ENCODE results near the gene ASAH2B.
"Not testable (repeated sequence)": the region's sequence is repeated elsewhere in the genome, so short reads cannot be mapped to it uniquely, and the experiment has no call there.

The ASAH2B gene

DNA sequence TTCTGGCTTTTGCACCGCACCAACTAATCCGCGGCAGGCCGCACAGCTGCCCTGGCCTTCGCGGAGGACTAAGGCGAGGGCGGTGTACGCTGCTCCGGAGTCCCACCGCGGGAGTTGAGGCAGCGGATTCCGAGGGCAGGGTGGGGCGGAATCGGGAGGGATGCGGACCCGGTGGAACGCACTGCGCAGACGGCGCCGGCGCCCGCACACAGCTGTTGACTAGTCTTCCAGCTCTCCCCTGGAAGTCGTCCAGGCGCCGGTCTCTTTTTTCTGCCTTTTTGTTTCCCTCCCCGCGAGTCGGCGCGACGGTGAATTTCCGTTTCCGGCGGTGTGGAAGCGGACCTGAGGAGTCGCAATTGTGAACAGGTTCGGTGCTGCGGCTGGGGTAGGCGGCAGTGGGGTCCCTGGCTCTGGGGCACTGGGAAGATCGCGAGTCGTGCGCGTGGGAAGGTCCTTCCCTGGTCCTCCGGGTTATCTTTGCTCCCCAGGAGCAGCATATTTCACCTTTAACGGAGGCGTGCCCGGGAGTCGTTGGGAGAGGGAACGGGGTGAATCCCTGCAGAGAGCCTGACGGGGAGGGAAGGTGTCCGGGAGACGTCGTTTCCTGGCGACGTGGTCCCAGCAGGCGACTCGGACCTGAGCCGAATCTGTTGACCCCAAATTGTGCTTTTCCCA is at the start of gene ASAH2B:
Gene ASAH2B, plus strand, starts transcription at position 319 of the 675 bp plus-strand sequence. CDS start 5,195 bp downstream, outside the sequence.
- peak; percentile 40 for DNase-seq (ENCODE audit: low spot score)

- not testable (repeated sequence) for DNase-seq (ENCODE audit: low spot score)
Observed at GRCh38 chr10:50697819-50698218, 41.9 kb upstream of the ASAH2B start.

DNA sequence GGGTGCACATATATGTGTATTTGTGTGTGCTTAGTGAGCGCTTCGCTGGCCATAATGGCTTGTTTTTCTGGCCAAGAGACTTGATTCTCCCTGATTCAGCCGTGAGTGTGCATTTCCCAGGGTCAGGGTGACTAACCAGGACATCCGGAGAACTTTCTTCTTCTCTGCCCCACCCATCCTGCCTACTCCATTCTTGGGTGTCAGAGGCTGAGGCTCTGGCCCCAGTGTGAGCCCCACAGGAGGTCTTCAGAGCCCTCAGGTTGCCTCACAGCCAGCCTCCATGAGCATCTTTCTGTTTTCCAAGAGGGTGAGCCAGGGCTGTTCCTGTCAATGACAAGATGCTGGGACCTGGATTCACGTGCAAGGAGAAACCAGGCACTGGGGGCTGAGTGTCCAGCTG is 37.8 kb upstream of the ASAH2B start:
- DNase-seq (ENCODE audit: low spot score): not testable (repeated sequence)

GRCh38 chr10:50702997-50703396 is 36.7 kb upstream of the ASAH2B start:
- not testable (repeated sequence) for DNase-seq (ENCODE audit: low spot score)

DNA sequence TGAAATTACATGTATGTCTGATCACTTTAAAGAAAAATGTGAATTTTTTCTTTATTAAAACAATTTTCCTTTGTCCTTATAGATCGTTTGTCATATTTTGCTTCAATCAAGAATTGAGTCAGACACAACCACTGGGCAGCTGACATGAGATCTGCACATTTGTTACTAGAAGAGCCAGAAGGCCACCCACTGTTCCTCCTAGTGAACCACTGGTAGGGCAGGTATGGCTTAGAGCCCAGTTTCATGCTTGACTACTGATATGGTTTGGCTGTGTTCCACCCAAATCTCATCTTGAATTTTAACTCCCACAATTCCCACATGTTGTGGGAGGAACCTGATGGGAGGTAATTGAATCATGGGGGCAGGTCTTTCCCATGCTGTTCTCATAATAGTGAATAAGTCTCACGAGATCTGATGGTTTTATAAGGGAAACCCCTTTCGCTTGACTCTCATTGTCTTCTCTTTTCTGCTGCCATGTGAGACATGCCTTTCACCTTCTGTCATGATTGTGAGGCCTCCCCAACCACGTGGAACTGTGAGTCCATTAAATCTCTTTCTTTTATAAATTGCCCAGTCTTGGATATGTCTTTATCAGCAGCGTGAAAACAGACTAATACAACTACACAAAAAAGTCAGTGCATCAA is 35.2 kb upstream of the ASAH2B start:
- not testable (repeated sequence) for DNase-seq (ENCODE audit: low spot score)

- DNase-seq (ENCODE audit: low spot score): not testable (repeated sequence)
Observed at GRCh38 chr10:50706006-50706405, 33.7 kb upstream of the ASAH2B start.

DNA sequence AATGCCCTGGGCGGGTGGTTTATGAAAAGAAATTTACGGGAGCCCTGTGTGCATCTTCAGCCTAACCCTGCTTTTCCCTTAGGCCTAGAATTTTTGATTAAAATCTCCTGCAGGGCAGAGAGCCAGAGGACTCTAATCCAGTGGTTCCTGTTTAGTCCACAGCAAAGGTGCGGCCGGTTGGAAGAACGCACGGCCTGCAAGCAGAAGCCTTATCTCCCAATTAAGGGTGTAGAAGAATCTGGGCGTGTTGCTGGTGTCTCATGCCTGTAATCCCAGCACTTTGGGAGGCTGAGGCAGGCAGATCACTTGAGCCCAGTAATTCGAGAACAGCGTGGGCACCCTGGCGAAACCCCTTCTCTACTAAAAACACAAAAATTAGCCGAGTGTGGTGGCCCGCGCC is 29.5 kb upstream of the ASAH2B start:
- not testable (repeated sequence) for DNase-seq (ENCODE audit: low spot score)

- peak; percentile 5 for DNase-seq (ENCODE audit: low spot score)
Observed at GRCh38 chr10:50723812-50724211, 15.9 kb upstream of the ASAH2B start.

DNA sequence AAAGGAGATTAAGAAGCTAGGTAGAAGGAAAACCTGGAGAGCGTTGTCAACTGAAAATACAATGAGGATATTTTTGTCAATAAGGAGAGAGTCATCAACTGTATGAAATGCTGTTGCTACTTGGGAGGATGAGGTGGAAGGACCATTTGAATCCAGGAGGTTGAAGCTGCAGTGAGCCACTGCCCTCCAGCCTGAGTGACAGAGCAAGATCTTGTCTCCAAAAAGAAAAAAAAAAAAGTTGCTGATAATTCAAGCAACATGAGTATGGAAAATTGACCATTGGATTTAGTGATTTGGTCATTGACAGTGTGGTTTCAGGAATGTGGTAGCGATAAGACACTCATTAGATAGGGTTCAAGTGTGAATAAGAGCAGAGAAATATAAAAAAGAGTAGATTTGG is 11.6 kb upstream of the ASAH2B start:
- not testable (repeated sequence) for DNase-seq (ENCODE audit: low spot score)

DNA sequence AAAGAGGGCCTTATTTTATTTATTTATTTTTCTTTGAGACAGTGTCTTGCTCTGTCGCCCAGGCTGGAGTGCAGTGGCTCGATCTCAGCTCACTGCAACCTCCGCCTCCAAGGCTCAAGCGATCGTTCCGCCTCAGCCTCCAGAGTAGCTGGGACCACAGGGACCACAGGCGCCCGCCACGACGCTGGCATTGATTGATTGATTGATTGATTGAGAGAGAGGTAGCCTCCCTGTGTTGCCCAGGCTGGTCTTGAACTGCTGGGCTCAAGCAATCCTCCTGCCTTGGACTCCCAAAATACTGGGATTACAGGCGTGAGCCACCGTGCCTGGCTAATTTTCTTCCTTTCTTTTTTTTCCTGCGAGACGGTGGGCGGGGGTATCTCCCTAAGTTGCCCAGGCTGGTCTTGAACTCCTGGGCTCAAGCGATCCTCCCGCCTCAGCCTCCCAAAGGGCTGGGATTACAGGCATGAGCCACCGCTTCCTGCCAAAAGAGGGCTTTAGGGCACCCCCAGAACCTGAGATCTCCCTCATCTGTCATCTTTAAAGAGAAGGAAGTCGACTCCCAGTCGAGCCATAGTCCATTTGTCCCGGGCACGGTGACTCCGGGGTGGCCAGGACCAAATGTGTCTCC is 634 bp upstream of the ASAH2B start:
- not testable (repeated sequence) for DNase-seq (ENCODE audit: low spot score)

DNA sequence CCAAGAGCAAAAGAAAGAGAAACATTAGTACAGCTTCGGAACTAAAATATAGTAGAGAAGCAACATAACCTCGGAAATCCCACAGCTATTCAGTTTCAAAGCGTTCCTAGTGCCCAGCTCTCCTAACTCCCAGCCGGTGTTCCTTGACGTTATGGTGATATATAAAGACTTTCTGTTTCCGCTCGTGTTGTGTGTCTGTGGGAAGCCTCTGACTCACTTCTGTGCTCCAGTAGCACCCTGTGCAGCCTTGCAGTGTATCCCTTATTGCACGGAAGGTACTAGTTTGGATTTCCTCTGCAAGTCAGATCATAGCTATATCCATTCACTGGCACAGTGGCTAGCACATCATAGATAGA is 535 bp downstream of the ASAH2B start:
- DNase-seq (ENCODE audit: low spot score): no peak

GRCh38 chr10:50742820-50743219 is 3.1 kb downstream of the ASAH2B start:
- DNase-seq (ENCODE audit: low spot score): not testable (repeated sequence)

GRCh38 chr10:50766774-50767513 is 27.2 kb downstream of the ASAH2B start:
- not testable (repeated sequence) for DNase-seq (ENCODE audit: low spot score)

GRCh38 chr10:50772042-50772441 is 32.3 kb downstream of the ASAH2B start:
- not testable (repeated sequence) for DNase-seq (ENCODE audit: low spot score)

GRCh38 chr10:50774868-50775267 is 35.1 kb downstream of the ASAH2B start:
- DNase-seq (ENCODE audit: low spot score): not testable (repeated sequence)

DNA sequence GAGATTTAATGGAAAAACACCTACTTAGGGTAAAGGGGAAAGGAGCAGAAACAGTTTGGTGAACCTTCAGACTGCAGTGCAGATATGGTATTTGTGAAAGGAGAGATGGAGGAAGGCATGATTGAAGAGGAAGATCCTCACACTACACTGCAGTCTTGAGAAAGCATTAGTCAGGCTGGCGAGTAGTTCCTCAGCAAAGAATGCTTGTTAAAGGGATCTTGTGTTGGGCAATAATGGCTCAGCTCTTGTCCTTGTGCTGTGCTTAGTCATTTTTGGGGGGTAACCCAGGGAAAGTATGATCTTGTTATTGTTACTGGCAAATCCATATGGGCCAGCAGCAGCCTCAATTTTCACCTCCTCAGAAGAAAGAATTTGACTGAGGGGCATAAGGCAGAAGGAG is 40.3 kb downstream of the ASAH2B start:
- not testable (repeated sequence) for DNase-seq (ENCODE audit: low spot score)

GRCh38 chr10:50782017-50782416 is 42.3 kb downstream of the ASAH2B start:
- DNase-seq (ENCODE audit: low spot score): not testable (repeated sequence)

DNA sequence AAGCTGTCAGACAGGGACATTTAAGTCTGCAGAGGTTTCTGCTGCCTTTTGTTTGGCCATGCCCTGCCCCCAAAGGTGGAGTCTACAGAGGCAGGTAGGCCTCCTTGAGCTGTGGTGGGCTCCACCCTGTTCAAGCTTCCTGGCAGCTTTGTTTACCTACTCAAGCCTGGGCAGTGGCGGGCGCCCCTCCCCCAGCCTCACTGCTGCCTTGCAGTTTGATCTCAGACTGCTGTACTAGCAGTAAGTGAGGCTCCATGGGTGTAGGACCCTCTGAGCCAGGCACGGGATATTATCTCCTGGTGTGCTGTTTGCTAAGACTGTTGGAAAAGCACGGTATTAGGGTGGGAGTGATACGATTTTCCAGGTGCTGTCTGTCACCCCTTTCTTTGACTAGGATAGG is 48.2 kb downstream of the ASAH2B start:
- not testable (repeated sequence) for DNase-seq (ENCODE audit: low spot score)

GRCh38 chr10:50788951-50789945 is 49.5 kb downstream of the ASAH2B start:
- peak; percentile 7 for DNase-seq (ENCODE audit: low spot score)

GRCh38 chr10:50794490-50794889 is 54.8 kb downstream of the ASAH2B start:
- DNase-seq (ENCODE audit: low spot score): no peak

GRCh38 chr10:50796693-50797092 is 57.0 kb downstream of the ASAH2B start:
- no peak for DNase-seq (ENCODE audit: low spot score)

Data from pons (tissue), 1 donor.